HG02973 (cell line): ENCODE results near the gene BCL2.

Source experiments
- ATAC-seq: cut with Tn5 transposase; IDR thresholded peaks from one replicate; pipeline ENCODE4 v1.9.1; 2021; ENCODE audit warnings: moderate library complexity; ENCODE audit not compliant: unreplicated experiment

Gene BCL2

DNA sequence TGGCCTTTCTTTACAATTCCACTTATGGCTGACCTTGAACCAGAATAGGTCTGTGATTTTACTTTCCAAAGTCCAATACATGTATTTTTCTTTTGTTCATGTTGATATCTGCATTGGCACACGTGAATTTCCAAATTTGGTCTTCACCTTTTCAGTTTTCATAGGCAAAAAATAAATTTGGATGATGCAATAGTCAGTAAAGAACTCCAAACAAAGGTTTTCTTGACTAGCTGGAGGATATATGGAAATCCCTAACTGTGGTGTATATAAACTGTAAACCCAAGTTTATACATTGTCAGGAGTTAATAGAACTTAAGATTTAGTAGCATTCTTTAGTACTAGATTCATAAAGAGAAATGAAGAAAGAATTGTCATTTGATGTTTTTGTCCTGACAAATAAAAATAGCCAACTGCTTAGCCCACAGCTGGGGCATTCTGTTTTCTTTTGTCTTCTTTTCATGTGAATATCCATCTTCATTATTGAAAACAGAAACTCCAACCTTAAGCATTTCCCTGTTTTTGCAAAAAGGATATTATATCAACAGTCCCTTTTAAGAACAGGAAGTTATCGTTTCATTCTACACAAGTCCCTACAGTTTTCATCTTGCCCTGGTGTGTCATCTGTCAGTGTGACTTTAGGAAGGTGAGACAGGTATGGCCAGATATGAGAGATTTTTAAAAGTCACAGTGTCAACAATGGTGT, 132.9 kb downstream of the BCL2 start:
- no peak for ATAC-seq

DNA sequence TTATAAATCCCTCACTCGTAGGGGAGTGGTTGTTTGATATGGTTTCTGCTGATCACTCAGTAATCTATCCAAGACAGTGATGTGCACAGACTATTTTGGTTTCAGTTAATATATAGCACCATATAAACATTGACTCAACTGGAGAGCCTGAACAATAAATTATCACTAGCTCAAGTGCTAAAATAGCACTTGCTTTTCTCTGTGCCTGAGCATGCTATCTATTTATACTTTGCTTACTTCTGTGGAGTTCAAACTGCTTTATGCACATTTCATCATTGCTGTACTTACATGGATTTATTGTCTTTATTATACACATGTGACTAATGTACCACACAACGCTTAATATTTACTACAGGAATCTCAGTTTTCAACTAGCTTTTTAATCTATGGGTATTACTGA, 133.6 kb downstream of the BCL2 start:
- no peak for ATAC-seq

DNA sequence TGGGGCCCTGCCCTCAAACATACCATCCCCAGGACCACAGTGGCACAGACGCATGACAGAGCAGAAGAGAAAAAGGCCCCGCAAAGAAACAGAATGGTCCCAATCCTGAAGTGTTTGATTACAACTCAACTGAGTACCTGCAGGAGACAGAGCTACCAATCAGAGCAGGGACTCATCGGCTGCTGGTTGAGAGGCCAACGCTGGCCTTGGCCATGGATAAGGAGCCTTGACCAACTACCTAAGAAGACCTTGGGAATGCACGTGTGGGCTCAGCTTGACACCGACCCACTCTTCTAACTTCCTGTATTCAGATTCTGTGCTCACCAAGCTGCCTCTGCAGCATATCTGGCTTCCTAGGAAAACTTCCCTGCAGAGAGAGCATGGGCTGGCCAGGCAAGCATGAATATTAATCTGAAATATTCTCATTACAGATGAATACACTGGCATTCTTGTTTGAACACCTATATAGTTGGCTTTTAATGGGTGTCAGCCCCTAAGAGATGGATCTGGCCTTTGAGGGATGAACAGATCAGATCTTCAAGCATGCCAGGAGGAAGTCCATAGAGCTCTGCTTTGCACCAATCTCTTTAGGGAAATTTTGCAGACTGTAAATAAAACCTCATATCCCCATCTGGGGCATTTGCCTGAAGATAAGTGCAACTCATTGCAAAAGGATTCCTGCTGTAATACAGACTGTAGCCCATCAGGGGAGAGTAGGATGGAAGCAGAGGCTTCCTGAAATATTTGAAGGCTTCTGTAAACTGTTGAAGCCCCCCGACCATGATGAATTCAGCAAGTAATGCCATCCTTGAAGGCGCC, 135.4 kb downstream of the BCL2 start:
- ATAC-seq = no peak

DNA sequence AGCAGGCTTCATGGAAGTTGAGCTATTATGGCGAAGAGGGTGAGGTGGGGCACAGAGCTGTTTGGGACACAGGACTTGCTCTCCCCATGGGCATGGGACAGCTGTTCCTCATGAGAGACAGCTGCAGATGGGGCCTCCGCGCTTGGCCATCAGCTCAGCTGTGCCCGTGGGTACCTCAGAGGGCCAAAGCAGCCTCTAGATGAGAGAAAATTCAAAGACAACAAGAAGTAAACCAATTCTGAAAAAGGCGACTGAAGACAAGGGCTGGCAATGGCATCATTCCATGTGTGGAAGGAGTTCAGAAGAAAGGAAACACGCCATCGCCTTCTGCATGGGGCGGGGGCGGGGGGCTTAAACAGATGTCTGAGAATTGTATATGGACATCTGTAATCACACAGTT, 136.2 kb downstream of the BCL2 start:
- no peak for ATAC-seq

DNA sequence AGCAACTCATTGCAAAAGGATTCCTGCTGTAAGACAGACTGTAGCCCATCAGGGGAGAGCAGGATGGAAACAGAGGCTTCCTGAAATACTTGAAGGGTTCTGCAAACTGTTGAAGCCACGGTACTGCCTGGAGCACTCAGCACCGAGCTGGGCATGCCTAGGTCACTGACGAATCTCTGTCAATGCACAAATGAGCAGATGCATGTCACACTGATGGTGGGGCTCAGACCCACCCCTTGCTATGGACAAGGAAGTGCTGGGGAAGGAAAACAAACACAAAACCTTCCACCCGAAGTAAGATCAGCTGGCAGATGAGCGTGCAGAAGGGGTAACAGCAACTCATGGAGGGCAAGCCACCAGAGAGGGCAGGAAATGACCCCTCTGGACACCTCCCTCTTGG, 136.7 kb downstream of the BCL2 start:
- no peak for ATAC-seq

DNA sequence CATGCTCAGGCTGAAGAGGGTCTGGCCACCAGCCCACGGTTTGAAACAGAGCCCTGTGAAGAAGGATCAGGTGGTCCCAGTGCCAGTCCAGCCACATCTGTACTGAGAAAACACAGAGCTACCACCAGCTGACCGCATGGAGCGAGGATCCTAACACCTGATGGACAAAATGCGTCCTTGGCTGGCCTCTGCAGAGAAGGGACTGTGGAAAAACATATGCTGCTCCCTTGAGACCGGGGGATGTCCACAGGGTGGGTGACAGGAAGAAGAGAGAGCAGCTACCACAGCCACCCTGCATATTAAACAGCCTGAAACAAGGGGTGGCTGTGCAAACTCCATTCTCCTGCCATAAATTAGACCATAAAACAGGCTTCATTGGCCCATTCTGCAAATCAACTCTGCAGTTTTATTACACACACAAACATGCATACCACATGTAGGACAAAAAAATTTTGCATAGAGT, 137.2 kb downstream of the BCL2 start:
- no peak for ATAC-seq

DNA sequence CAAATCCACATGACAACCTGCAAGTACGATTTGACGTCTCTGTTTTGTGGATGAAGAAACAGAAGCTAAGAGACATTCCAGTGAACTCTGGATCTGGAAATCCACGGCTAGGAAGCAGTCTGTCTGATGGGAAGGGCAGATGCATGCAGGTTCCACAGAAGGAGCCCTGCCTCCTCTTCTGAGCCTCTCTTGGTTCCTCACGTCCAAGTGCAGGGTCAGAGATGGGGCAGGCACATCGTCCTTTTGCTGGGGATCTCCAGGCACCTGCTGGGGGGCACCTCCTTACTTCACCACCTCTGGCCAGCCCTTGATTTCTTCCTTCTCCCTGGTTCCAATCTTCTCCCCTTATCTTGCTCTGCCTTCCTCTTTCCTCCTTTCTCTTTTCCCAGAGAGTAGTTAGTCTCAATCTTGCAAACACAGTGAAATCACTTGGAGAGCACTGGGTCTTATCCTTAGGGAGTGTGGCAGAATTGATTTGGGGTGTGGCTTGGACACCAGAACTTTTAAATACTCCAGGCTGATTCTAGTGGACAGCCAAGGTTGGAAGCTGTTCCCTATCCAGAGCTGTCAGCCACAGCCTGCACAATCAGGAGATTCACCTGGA, 137.8 kb downstream of the BCL2 start:
- no peak for ATAC-seq

DNA sequence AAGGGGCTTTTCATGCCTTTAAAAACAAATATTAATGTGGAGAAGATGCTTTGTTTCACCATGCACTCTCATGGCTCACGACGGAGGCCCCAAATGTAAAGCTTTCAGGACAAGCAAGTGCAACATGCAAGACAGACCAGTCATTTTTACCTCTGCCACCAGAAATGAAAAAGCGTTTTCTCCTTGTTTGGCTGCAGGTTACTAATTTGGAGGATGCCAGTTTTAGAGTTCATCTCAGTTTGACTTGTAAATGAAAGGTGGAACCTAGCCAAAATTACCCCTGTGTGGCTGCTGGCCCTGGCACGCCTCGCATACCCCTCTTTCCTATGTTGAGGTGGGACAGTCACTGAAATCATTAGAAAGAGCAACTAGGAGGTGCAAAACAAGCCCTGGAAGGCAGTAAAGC, 138.6 kb downstream of the BCL2 start:
- ATAC-seq = peak; percentile 43

DNA sequence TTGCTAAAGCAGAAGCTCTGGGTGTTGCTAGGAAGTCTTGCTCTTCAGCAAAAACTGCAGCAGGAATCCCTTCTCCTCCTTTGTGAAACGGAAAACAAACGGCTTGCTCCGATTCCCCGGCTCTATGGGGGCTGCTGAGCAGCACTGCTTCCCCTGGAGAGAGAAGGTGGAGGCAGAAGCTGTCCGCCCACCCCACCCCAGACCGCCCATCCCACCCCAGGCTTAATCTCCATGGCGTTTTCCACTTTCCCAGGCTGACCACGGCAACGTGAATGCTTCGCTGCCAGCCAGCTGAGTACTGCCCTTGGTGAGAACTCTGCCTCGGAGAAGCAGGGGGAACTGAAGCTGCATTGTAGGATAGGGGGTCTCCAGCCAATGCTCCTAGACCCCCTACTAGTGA, 139.2 kb downstream of the BCL2 start:
- ATAC-seq = no peak

DNA sequence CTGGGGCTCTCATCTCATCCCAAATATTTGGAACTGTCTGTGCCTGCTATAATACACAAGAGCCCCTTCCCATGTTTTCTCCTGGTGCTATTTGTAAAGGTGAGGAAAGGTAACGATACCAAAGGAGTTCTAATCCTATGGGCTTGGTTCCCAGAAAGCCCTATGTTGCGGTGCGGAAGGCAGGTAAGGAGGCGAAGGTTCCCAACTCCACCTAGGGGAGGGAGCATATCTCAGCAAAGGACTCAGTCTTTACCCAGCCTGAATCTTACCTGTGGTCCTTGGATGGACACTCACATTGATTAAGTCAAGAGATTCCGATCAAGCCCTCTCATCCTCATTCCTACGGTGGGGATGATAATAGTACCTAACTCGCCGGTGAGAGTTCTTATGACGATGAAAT, 140.1 kb downstream of the BCL2 start:
- no peak for ATAC-seq

DNA sequence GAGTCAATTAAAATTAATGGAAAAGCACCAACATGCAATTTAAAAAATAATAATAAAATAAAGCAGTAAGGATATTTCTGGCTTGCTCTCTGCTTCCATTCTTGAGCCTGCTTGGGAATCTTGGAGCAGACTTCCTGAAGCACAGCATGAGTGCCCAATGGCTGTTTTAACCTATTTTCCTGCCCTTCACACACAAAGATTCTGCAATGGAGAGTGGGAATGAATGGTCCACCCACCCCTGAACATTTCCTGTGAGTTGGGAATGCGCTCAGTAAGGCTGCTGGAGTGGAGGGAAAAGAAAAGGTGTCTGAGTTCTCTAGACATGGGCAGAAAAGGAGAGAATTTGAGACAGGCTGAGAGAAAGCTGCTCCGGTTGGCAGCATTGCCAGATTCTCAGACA, 140.6 kb downstream of the BCL2 start:
- ATAC-seq = no peak

DNA sequence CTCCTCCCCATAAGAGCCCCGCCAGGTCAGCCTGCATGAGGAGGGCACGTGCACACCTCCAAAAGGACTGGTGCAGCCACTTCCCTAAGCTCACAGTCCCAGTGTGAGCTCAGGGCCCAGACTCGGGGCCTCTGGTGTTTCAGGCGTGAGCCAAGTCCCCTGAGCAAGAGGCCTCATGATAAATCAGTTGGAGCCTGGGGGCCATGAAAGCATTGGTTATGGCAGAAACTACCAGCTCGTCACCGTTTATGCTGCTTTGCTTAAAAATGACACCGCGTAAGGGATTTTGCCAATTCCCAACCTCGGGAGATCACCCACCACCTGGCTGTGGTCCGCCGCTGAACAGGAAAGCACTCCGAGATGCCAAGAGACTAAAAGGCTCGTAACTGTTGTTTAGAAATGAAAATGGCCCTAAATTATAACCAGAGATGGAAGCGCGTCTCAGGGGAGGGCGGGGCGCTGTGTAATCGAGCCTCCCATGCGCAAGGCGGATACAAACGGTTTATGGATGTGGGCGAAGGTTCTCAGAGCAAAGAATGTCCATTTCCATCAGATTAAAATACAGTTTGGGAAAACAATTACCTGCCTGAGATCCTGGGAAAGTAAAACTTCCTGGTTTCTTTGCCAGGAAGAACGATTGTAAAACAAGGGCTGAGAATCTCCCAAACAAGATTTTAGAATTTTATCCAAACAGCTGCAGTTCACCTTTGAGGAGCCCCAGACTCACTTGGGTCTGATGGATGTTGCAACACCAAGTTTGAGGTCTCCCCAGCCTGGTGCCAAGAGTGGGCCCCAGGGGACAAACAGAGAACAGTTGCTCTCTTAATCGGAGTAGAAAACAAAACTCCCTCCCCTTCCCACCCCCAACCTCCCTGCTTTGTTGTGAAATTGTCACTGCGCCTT, 141.4 kb downstream of the BCL2 start:
- ATAC-seq = no peak

DNA sequence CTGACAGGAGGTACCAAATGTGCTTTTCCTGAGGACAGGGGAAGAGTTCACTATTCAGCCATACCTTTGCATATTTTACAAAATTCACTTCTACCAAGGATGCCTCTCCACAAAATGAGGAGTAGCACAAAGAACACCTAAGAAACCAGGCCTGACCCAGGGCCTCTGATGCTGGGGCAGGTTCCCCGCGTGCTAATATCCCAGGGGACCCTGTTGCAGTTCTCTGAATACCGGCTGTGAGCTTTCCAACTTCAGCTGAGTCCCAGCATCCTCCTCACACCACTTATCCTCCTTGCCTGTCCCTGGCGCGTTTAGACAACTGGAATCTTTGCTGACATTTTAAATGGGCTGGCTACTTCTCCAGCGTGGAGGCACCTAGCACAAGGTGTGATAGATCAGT, 142.3 kb downstream of the BCL2 start:
- ATAC-seq = no peak

DNA sequence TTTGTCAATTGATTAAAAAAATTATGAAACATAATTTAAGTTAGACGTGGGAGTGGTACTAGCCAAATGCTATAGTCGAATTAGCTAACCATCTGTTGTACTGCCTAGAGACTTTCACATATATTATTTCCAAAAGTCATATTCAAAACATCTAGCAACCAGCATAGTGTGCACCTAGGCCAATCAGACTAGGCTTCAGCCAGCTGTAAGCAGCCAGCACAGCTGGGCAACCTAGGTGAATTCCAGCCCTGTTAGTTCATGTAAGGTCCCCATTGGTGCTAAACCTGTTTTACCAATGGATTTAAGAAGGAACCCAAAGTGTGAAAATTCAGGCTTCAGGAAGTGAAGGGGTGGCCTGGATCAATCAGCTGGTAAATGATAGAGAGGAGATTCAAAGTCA, 144.3 kb downstream of the BCL2 start:
- no peak for ATAC-seq

DNA sequence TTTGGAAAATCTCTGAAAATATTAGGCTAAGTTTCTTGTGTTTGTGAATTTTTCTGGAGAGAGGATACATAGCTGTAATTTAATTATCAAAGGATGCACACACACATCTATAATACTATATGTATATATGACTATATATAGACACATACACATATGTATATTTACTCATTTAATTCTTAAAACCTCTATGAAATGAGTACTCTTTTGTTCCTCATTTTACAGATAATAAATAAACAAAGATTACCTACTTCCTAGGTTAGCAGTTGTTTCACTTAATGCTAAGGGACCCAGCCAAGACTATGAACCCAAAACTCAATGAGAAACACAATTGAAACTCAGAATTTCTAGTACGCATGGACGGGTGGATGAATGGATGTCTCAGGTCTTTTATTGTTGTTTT, 145.6 kb downstream of the BCL2 start:
- no peak for ATAC-seq

DNA sequence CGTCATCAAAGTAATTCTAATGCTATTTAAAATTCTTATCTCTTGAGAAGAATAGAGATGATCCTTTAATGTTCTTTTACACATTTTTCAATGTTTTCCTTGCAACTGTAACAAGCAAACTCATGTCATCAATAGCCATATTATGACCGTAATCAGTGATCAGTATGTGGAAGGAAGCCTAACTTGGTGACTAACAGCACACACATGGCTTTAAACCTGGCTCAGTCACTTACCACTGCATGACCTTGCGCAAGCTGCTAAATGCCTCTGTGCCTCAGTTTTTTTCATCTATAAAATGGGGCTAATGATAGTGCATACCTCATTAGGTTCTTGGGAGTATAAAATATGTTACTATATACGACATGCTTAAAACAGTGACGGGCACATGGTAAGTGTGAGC, 149.7 kb downstream of the BCL2 start:
- ATAC-seq = no peak

DNA sequence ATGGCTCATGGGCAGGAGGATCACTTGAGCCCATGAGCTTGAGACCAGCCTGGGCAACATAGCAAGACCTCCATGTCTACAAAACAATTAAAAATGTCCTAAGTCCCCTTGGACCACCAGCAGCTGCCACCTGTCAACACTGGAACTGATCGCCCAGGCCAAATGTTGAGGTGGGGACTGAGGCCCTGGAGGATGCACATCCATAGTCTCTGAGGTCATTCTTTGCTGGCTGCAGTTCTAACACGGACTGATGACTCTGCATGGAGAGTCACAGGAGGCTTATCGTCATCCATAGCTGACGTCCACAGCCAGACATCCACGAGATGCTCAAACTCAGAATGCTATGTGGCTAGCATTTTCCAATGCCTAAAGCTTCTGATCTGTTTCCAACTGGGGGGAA, 151.3 kb downstream of the BCL2 start:
- ATAC-seq = no peak

DNA sequence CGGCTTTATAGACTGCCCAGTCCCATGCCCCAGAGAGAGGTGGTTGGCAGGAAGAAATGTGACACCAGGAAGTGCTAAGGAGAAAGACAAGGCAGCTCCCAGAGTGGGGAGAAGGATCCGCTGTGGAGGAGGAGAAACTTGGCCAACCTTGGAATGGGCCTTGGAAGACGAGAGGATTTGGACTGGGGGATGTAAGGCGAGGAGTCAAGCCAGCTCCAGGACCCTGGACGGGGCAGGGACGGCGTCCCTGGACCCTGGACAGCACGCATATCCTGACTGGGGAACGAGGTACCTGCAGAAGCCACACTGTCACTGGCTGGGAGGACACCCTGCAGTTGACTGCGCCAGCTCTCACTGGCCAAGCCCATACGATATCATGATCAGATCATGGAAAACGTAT, 153.4 kb downstream of the BCL2 start:
- ATAC-seq = no peak

DNA sequence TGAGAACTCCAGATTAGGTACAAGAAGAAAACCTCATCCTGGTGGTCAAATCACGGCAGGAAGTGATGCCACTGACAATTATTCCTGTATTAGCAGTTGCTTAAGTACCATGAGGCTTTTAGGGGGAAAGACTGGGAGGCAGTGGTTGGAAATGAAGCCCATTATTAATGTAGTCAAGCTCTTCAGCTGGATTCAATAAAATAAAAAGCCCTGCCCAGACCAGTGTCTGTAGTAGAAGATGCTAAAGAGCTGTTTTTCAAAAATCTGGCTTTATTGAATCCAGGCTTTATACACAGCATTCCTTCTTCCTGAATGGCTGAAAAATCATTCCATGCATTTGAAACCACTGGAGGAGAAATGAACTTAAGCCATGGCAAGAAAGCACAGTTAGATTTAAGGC, 155.2 kb downstream of the BCL2 start:
- ATAC-seq = no peak

DNA sequence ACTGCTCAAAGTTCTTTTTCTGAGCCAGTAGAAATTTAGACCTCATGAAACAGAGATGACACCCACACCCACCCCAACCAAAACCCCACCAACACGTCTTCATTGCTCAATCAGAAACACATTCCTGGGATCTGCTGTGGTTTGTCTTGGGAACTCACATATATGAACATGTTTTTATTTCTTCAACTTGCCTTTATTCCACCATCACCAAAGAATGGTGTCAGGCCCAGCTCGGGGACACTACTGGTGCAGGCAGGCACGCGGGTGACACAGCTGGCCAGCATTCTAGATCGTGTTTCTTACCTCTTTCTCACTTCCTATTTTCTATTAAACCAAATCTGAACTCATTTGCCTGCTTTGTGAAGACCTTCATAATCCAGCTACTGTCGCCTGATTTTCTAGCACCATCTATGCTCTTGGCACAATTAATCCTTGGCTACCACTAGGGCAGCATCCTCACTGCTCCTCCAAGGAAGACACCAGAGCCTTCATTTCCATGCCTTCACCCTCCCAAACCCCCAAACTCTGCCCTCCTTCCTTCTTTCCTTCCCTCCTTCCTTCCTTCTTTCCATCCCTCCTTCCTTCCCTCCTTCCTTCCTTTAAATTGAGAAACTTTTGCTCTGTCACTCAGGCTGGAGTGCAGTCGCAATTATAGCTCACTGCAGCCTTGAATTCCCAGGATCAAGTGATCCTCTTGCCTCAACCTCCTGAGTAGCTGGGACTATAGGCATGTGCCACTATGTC, 157.1 kb downstream of the BCL2 start:
- peak; percentile 26 for ATAC-seq
